Brain microvascular endothelial cell (primary cell): ENCODE results near the gene RAB17.
A peak's percentile ranks its signal among the peaks of the same experiment; 100 is the strongest.

ENCODE experiments used
- DNase-seq: peaks from one replicate; pipeline ENCODE4 v3.0.0-alpha.2; 2020
- H3K27ac ChIP-seq: fragments of 250-450 bp; sonication (Bioruptor Pico); 2 replicates; pipeline ENCODE4 v1.5.1; 2020; ENCODE audit warnings: mild to moderate bottlenecking, moderate library complexity
- H3K27me3 ChIP-seq: fragments of 250-450 bp; sonication (Bioruptor Pico); replicated peaks from 2 replicates; pipeline ENCODE4 v1.5.1; 2020; ENCODE audit warnings: mild to moderate bottlenecking
- H3K36me3 ChIP-seq: fragments of 250-450 bp; sonication (Bioruptor Pico); replicated peaks from 2 replicates; pipeline ENCODE4 v1.5.1; 2020; ENCODE audit warnings: mild to moderate bottlenecking
- H3K4me3 ChIP-seq: 2 replicates; pipeline ENCODE4 v1.5.1; 2011; ENCODE audit warnings: low read depth, mild to moderate bottlenecking, control low read depth, low read length, moderate library complexity
- CTCF ChIP-seq: IDR thresholded peaks from 2 replicates; pipeline ENCODE4 v1.5.1; 2011; ENCODE audit warnings: low read depth, mild to moderate bottlenecking, moderate library complexity, low read length, control low read depth, inconsistent platforms; ENCODE audit errors: missing control alignments
- in situ Hi-C: cut with HindIII; loops from 2 replicates; pipeline ENCODE4 v1.10.0; 2017; ENCODE audit warnings: low sequenced_read_pairs, low pct_ligation_motif_present

The RAB17 gene

GRCh38 chr2:237593596-237594320, 3.2 kb upstream of the RAB17 start:
- no peak overlapping the region for H3K4me3 ChIP-seq
- no peaks in the 10 kb centered on the region for H3K27me3 ChIP-seq
- H3K27ac ChIP-seq = no peak overlapping the region
- in situ Hi-C loops = no loop called here
- TF ChIP-seq CTCF = no peak
- no peak for DNase-seq
- H3K36me3 ChIP-seq = no peaks in the 10 kb centered on the region

- no peak for TF ChIP-seq CTCF
- H3K36me3 ChIP-seq = no peaks in the 10 kb centered on the region
- H3K27me3 ChIP-seq = no peaks in the 10 kb centered on the region
- no peak overlapping the region for H3K4me3 ChIP-seq
- in situ Hi-C loops = no loop called here
- DNase-seq = no peak
- H3K27ac ChIP-seq = no peak overlapping the region
Observed at GRCh38 chr2:237593036-237593435, 2.5 kb upstream of the RAB17 start.

GRCh38 chr2:237592425-237592980, 2.0 kb upstream of the RAB17 start:
- H3K4me3 ChIP-seq = no peak overlapping the region
- no peaks in the 10 kb centered on the region for H3K27me3 ChIP-seq
- H3K36me3 ChIP-seq = no peaks in the 10 kb centered on the region
- in situ Hi-C loops = no loop called here
- H3K27ac ChIP-seq = no peak overlapping the region
- DNase-seq = no peak
- TF ChIP-seq CTCF = no peak

GRCh38 chr2:237591141-237591881, 777 bp upstream of the RAB17 start:
- DNase-seq = peak; percentile 16
- no peaks in the 10 kb centered on the region for H3K36me3 ChIP-seq
- TF ChIP-seq CTCF = no peak
- H3K27ac ChIP-seq = no peak overlapping the region
- no peaks in the 10 kb centered on the region for H3K27me3 ChIP-seq
- in situ Hi-C loops = no loop called here
- H3K4me3 ChIP-seq = no peak overlapping the region

- H3K27ac ChIP-seq = no peak overlapping the region
- in situ Hi-C loops = no loop called here
- no peaks in the 10 kb centered on the region for H3K36me3 ChIP-seq
- TF ChIP-seq CTCF = no peak
- no peaks in the 10 kb centered on the region for H3K27me3 ChIP-seq
- no peak overlapping the region for H3K4me3 ChIP-seq
- DNase-seq = no peak
Observed at GRCh38 chr2:237588044-237588696, 2.4 kb downstream of the RAB17 start.
